ENCODE results near the gene AQP12B.
"Not testable (repeated sequence)": the region's sequence is repeated elsewhere in the genome, so short reads cannot be mapped to it uniquely, and the experiment has no call there.

The AQP12B gene

DNA sequence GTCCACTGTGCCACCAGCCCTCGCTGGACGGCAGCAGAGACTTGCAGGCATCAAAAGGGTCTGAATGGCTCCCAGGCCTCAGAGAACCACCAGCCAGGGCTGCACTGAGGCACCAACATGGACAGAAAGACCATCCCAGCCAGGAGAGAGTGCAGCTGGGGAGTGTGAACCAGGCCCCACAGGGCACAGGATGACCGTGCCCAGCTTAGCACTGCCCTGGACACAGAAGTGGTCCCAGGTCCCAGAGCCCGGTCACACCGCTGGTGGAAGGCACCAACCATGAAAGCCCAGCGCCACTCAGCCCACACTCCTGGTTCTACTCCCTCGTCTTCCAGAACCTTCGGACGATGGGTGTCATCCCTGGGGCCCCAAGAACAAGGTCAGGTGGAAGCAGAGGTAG is 29.4 kb upstream of the AQP12B start:
- peaks cover 28% of the 10 kb centered on the region for H3K27me3 Mint-ChIP-seq
- H3K36me3 Mint-ChIP-seq, result no peaks in the 10 kb centered on the region
- H3K27ac Mint-ChIP-seq, result no peak overlapping the region
- no peaks in the 10 kb centered on the region for H3K4me1 Mint-ChIP-seq
- no peaks in the 10 kb centered on the region for H3K9me3 Mint-ChIP-seq
- no peak overlapping the region for H3K4me3 Mint-ChIP-seq
- CTCF ChIA-PET, result no interaction called here
- DNase-seq, result no peak

DNA sequence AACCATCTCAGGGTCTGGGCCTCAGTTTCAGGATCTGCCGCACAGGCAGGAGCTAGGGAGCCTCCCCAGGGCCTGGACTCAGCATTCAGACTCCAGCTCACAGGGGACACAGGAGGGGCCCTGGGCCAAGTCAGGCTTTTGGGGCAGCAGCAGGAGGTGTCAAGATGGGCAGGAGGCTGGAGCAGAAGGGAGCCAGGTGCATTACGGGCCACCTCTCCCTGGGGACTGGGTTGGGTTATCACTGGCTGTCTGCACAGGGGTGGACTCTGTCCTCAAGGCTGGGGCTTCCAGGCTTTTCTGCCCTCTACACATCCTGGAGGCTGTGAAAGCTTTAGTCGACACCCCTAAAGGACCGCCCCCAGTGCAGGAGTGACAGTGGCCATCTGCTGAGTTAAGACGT is 29.0 kb upstream of the AQP12B start:
- H3K4me1 Mint-ChIP-seq, result no peaks in the 10 kb centered on the region
- H3K36me3 Mint-ChIP-seq, result no peaks in the 10 kb centered on the region
- CTCF ChIA-PET, result no interaction called here
- peaks cover 32% of the 10 kb centered on the region for H3K27me3 Mint-ChIP-seq
- H3K27ac Mint-ChIP-seq, result no peak overlapping the region
- no peaks in the 10 kb centered on the region for H3K9me3 Mint-ChIP-seq
- no peak overlapping the region for H3K4me3 Mint-ChIP-seq
- DNase-seq, result no peak

GRCh38 chr2:240711296-240711695 is 28.6 kb upstream of the AQP12B start:
- H3K4me3 Mint-ChIP-seq, result no peak overlapping the region
- no peaks in the 10 kb centered on the region for H3K36me3 Mint-ChIP-seq
- peaks cover 36% of the 10 kb centered on the region for H3K27me3 Mint-ChIP-seq
- DNase-seq, result no peak
- H3K9me3 Mint-ChIP-seq, result no peaks in the 10 kb centered on the region
- CTCF ChIA-PET, result no interaction called here
- H3K27ac Mint-ChIP-seq, result no peak overlapping the region
- H3K4me1 Mint-ChIP-seq, result no peaks in the 10 kb centered on the region

- CTCF ChIA-PET, result interaction anchor here (0.7 kb wide), 1 partner anchor 32 kb away, joined by 3 read pairs; no protein-coding TSS in a partner anchor
- no peak for DNase-seq
- peaks cover 14% of the 10 kb centered on the region for H3K4me1 Mint-ChIP-seq
- peaks cover 61% of the 10 kb centered on the region for H3K27me3 Mint-ChIP-seq
- no peak overlapping the region for H3K27ac Mint-ChIP-seq
- no peaks in the 10 kb centered on the region for H3K9me3 Mint-ChIP-seq
- H3K4me3 Mint-ChIP-seq, result no peak overlapping the region
- H3K36me3 Mint-ChIP-seq, result no peaks in the 10 kb centered on the region
These were observed 25.8 kb upstream of the AQP12B start for GRCh38 chr2:240708457-240708856.

GRCh38 chr2:240707821-240708220 is 25.1 kb upstream of the AQP12B start:
- H3K27ac Mint-ChIP-seq, result no peak overlapping the region
- no peaks in the 10 kb centered on the region for H3K9me3 Mint-ChIP-seq
- CTCF ChIA-PET, result no interaction called here
- DNase-seq, result no peak
- no peaks in the 10 kb centered on the region for H3K36me3 Mint-ChIP-seq
- peaks cover 68% of the 10 kb centered on the region for H3K27me3 Mint-ChIP-seq
- peaks cover 17% of the 10 kb centered on the region for H3K4me1 Mint-ChIP-seq
- H3K4me3 Mint-ChIP-seq, result no peak overlapping the region

DNA sequence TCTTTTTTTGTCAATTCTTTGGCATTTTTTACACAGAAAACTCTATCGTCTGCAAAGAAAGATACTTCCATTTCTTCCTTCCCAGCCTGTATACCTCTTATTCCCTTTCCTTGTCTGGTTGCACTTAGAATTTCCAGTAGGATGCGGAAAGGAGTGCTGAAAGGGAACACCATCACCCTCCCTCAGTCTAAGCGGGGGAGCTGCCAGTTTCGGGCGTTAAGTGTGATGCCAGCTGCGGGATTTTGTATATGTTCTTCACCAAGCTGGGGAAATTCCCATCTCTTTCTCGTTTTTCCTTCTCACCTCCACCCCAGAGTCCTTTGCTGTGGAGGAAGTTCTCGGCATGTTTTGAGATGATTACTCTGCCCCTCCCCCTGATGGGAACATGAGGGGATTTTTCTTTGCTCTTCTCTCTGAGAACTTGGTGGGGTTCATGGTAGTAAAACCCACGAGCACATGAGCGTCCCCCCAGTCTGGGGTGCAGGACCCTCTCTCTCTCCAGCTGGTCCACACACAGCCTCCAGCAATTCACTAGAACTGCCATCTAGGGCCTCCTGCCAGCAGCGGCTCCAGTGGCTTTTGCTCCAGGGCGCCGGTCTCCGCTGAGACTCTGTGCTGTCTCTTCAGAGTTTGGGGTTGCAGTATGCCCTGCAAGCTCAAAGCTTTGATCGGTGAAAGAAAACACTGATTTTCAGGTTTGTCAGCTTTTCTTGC is 24.5 kb upstream of the AQP12B start:
- Mint-ChIP-seq H3K27ac (no peak overlapping the region), H3K4me1 (peaks cover 17% of the 10 kb centered on the region), H3K9me3 (no peaks in the 10 kb centered on the region), H3K4me3 (no peak overlapping the region), H3K27me3 (peaks cover 74% of the 10 kb centered on the region), H3K36me3 (no peaks in the 10 kb centered on the region)
- no peak for DNase-seq
- CTCF ChIA-PET, result no interaction called here

DNA sequence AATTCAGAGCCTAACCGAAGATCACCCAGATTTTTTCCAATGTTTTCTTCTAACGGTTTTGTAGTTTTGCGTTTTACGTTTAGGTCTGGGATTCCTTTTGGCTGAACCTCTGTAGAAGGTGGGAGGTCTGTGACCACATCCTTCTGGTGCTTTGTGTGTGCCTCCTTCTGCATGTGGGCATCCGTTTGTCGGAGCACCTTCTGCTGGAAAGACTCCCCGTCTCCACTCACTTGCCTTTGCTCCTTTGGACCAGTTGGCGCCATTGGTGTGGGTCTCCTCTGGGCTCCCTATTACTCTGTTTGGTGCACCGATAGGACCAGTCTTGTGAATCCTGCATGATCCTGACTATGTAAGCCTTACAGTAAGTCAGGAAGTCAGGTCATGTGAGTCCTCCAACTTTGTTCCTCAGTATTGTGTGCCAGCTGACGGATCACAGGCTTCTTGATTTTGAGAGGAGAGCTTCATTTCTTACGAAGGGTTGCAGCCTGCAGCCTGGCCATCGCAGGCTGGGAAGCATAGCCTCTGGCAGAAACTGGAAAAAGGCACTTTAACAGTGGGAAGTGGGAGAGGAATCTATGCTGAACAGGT is 22.6 kb upstream of the AQP12B start:
- Mint-ChIP-seq H3K27ac (no peak overlapping the region), H3K4me1 (peaks cover 17% of the 10 kb centered on the region), H3K4me3 (no peak overlapping the region), H3K36me3 (no peaks in the 10 kb centered on the region), H3K9me3 (no peaks in the 10 kb centered on the region), H3K27me3 (peaks cover 74% of the 10 kb centered on the region)
- DNase-seq, result peak; percentile 41
- CTCF ChIA-PET, result no interaction called here

DNA sequence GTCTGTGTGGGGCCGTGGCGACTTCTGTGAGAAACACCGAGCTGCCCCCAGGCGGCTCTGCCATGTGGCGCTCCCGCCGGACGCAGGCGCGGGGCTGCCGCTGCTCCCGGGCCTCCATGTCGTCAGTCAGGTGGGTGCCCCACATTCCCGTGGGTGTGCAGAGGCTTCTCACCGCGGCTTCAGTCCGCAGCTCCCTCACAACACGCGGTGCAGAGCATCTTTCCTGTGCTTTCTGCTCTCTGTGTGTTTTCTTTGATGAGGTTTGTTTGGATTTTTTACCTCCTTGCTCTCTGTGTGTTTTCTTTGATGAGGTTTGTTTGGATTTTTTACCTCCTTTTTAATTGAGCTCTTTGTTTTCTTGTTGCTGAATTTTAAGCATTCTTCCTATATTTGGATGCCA is 22.0 kb upstream of the AQP12B start:
- H3K4me1 Mint-ChIP-seq, result peaks cover 17% of the 10 kb centered on the region
- DNase-seq, result peak; percentile 47
- H3K27ac Mint-ChIP-seq, result peak overlapping the region; percentile 72
- peaks cover 74% of the 10 kb centered on the region for H3K27me3 Mint-ChIP-seq
- H3K4me3 Mint-ChIP-seq, result peak overlapping the region; percentile 14
- H3K36me3 Mint-ChIP-seq, result no peaks in the 10 kb centered on the region
- CTCF ChIA-PET, result interaction anchor here (0.7 kb wide), 1 partner anchor 191 kb away, joined by 3 read pairs; no protein-coding TSS in a partner anchor
- H3K9me3 Mint-ChIP-seq, result no peaks in the 10 kb centered on the region

- Mint-ChIP-seq H3K27me3 (peaks cover 72% of the 10 kb centered on the region), H3K36me3 (no peaks in the 10 kb centered on the region), H3K9me3 (no peaks in the 10 kb centered on the region), H3K4me3 (no peak overlapping the region), H3K4me1 (peaks cover 17% of the 10 kb centered on the region), H3K27ac (no peak overlapping the region)
- CTCF ChIA-PET, result no interaction called here
- DNase-seq, result no peak
These were observed 21.0 kb upstream of the AQP12B start for GRCh38 chr2:240703417-240704341.

GRCh38 chr2:240702640-240703011 is 19.9 kb upstream of the AQP12B start:
- Mint-ChIP-seq H3K9me3 (no peaks in the 10 kb centered on the region), H3K4me1 (peaks cover 17% of the 10 kb centered on the region), H3K27ac (no peak overlapping the region), H3K27me3 (peaks cover 62% of the 10 kb centered on the region), H3K36me3 (no peaks in the 10 kb centered on the region), H3K4me3 (no peak overlapping the region)
- CTCF ChIA-PET, result no interaction called here
- no peak for DNase-seq

- H3K27me3 Mint-ChIP-seq, result peaks cover 56% of the 10 kb centered on the region
- H3K4me3 Mint-ChIP-seq, result no peak overlapping the region
- no peaks in the 10 kb centered on the region for H3K36me3 Mint-ChIP-seq
- no peak overlapping the region for H3K27ac Mint-ChIP-seq
- DNase-seq, result no peak
- no peaks in the 10 kb centered on the region for H3K9me3 Mint-ChIP-seq
- peaks cover 17% of the 10 kb centered on the region for H3K4me1 Mint-ChIP-seq
- CTCF ChIA-PET, result no interaction called here
These were observed 19.3 kb upstream of the AQP12B start for GRCh38 chr2:240701736-240702639.

DNA sequence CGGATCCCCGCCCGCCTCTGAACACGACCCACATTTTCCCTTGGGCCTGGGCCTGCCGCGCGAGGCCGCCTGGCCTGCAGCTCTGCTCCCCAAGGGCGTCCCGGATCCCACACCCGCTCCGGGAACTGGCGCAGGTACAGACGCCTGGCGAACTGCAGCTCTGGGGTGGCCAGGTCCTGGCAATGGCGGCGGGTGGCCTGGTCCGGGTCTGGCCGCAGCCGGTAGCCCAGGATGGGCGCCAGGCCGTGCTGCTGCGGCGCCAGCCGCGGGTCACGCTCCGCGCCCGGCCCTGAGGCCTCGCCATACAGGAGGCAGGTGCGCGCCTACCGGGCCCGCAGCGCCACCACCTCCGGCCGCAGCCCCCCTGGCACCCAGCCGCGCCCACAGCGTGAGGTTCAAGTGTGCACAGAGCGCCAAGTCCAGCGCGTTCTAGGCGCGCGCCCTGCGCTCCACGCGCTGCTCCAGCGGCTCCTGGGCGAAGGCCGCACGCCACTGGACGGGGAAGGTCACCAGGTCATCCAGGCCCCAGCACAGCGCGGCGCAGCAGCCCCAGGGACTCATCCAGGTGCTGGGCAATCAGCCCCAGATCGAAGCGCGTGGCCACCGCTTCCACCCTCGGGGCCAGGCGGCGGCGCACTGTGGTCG is 18.5 kb upstream of the AQP12B start:
- CTCF ChIA-PET, result no interaction called here
- no peak overlapping the region for H3K27ac Mint-ChIP-seq
- no peak for DNase-seq
- H3K4me3 Mint-ChIP-seq, result no peak overlapping the region
- no peaks in the 10 kb centered on the region for H3K9me3 Mint-ChIP-seq
- H3K27me3 Mint-ChIP-seq, result peaks cover 48% of the 10 kb centered on the region
- peaks cover 17% of the 10 kb centered on the region for H3K4me1 Mint-ChIP-seq
- H3K36me3 Mint-ChIP-seq, result no peaks in the 10 kb centered on the region

- peaks cover 16% of the 10 kb centered on the region for H3K4me1 Mint-ChIP-seq
- H3K36me3 Mint-ChIP-seq, H3K9me3 Mint-ChIP-seq, H3K27ac Mint-ChIP-seq, H3K4me3 Mint-ChIP-seq, DNase-seq: not testable (repeated sequence)
- CTCF ChIA-PET, result interaction anchor here (1.4 kb wide), 1 partner anchor 187 kb away, joined by 3 read pairs; no protein-coding TSS in a partner anchor
- peaks cover 42% of the 10 kb centered on the region for H3K27me3 Mint-ChIP-seq
These were observed 17.9 kb upstream of the AQP12B start for GRCh38 chr2:240700616-240701015.
